ENCODE measurements around the gene DLD.
A peak's percentile ranks its signal among the peaks of the same experiment; 100 is the strongest.
"Not testable (repeated sequence)": the region's sequence is repeated elsewhere in the genome, so short reads cannot be mapped to it uniquely, and the experiment has no call there.

DLD gene, protein sequence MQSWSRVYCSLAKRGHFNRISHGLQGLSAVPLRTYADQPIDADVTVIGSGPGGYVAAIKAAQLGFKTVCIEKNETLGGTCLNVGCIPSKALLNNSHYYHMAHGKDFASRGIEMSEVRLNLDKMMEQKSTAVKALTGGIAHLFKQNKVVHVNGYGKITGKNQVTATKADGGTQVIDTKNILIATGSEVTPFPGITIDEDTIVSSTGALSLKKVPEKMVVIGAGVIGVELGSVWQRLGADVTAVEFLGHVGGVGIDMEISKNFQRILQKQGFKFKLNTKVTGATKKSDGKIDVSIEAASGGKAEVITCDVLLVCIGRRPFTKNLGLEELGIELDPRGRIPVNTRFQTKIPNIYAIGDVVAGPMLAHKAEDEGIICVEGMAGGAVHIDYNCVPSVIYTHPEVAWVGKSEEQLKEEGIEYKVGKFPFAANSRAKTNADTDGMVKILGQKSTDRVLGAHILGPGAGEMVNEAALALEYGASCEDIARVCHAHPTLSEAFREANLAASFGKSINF

DNA sequence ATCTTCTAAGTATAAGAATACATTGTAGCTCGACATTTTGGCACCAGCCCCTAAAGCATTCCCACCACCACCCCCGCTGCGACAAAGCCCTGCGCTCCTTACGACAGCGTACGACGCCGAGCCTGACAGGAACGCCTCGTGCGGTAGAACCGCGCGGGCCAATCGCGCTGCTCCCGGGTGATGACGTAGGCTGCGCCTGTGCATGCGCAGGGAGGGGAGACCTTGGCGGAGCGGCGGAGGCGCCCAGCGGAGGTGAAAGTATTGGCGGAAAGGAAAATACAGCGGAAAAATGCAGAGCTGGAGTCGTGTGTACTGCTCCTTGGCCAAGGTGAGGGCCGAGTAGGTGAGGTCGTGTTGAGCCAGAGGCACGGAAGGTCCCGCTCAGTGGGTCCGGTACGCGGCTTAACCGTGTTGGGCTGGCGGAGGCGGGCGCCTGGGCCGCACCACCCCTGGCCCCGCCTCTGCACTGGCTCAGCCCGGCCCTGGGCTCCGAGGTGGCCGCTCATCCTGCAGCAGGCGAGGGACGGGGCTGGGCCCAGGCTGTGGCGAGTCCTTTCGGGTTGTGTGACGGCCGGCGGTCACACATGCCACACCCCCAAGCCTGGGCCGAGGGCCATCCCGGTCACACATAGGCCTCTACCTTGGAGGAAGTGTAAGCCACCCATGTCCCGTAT is at the start of gene DLD:
Gene DLD, plus strand, starts transcription at position 222 of the 674 bp plus-strand sequence. Its CDS starts 68 bp downstream, at position 290.
- Histone ChIP-seq H3K4me1 (ENCODE audit: control insufficient read depth in 1 of 2, insufficient read depth in 2 of 2, low read length in 2 of 2) (peaks cover 28 to 30% of the 10 kb centered on the region in 2 donors), H3K9ac (ENCODE audit: low read depth in 1 of 2, low read length in 2 of 2) (peak within 1 kb of the TSS; percentile 77 to 99), H3K9me3 (ENCODE audit: control insufficient read depth in 1 of 2, low read length in 2 of 2) (no peaks in the 10 kb centered on the region), H3K27me3 (ENCODE audit: control insufficient read depth in 1 of 2, insufficient read depth in 2 of 2, low read length in 2 of 2) (no peaks in the 10 kb centered on the region), H3K4me3 (ENCODE audit: low read depth in 1 of 2, low read length in 2 of 2) (peak within 1 kb of the TSS; percentile 80 to 99), H3K27ac (ENCODE audit: low read depth, low read length) (peak within 1 kb of the TSS; percentile 94), H3K36me3 (ENCODE audit: control insufficient read depth in 1 of 2, insufficient read depth in 2 of 2, low read length in 2 of 2) (peaks cover 10 to 28% of the 10 kb centered on the region in 2 donors)

DNA sequence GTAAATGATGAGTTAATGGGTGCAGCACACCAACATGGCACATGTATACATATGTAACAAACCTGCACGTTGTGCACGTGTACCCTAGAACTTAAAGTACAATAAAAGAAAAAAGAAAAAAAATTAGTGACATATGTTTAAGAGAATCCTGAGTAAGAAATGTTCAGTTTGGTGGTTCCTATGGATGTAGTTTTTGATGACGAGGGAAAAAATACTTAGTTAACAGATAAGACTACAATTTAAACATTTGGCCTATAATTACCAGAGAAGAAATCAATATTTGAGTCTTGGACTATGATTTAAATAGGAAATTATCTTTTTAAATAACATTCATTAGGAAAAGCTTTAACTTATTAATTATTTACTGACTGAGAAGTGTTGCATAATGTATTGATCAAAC is 48.8 kb upstream of the DLD start:
- Histone ChIP-seq H3K27me3 (ENCODE audit: control insufficient read depth in 1 of 2, insufficient read depth in 2 of 2, low read length in 2 of 2) (no peaks in the 10 kb centered on the region), H3K9me3 (ENCODE audit: control insufficient read depth in 1 of 2, low read length in 2 of 2) (no peaks in the 10 kb centered on the region), H3K4me3 (ENCODE audit: low read depth in 1 of 2, low read length in 2 of 2) (no peak overlapping the region), H3K9ac (ENCODE audit: low read depth in 1 of 2, low read length in 2 of 2) (no peak overlapping the region), H3K4me1 (ENCODE audit: control insufficient read depth in 1 of 2, insufficient read depth in 2 of 2, low read length in 2 of 2) (peaks cover 20 to 45% of the 10 kb centered on the region in 2 donors), H3K36me3 (ENCODE audit: control insufficient read depth in 1 of 2, insufficient read depth in 2 of 2, low read length in 2 of 2) (no peaks in the 10 kb centered on the region), H3K27ac (ENCODE audit: low read depth, low read length) (no peak overlapping the region)

DNA sequence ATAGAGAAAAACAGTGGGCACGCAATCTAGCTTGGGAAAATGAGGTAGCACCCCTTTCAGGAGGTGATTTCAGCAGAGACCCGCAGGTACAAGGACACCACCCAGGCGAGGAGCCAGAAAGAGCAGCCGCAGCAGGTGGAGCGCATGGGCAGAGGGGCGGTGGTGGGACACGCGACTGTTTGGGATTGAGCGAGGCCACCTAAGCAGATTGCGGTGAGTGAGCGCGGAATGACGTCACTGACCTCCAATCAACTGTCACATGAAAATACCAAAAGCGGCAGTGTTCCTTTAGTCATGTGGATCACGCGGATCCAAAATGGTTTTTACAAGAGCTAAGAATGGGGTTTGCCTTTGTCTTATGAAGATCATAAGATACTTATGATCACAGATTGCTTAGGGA is 47.8 kb upstream of the DLD start:
- no peak overlapping the region for H3K27ac ChIP-seq (ENCODE audit: low read depth, low read length)
- H3K36me3 ChIP-seq (ENCODE audit: control insufficient read depth in 1 of 2, insufficient read depth in 2 of 2, low read length in 2 of 2) = no peaks in the 10 kb centered on the region
- no peak overlapping the region for H3K4me3 ChIP-seq (ENCODE audit: low read depth in 1 of 2, low read length in 2 of 2)
- H3K9me3 ChIP-seq (ENCODE audit: control insufficient read depth in 1 of 2, low read length in 2 of 2) = no peaks in the 10 kb centered on the region
- H3K4me1 ChIP-seq (ENCODE audit: control insufficient read depth in 1 of 2, insufficient read depth in 2 of 2, low read length in 2 of 2) = peaks cover 10 to 35% of the 10 kb centered on the region in 2 donors
- no peak overlapping the region for H3K9ac ChIP-seq (ENCODE audit: low read depth in 1 of 2, low read length in 2 of 2)
- H3K27me3 ChIP-seq (ENCODE audit: control insufficient read depth in 1 of 2, insufficient read depth in 2 of 2, low read length in 2 of 2) = no peaks in the 10 kb centered on the region

DNA sequence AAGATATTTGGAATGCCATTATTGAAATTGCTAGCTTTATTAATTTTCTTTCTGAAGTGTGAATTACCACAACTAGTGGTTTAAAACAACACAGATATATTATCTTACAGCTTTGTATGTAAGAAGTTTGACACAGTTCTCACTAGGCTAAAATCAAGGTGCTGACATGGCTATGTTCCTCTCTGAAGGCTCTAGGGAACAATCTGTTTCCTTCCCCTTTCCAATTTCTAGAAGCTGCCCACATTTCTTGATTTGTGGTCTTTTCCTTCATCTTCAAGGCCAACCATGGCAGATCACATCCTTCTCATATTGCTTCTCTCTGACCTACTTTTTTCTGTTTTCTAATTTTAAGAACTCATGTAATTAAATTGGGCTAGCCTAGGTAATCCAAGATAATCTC is 44.7 kb upstream of the DLD start:
- no peak overlapping the region for H3K4me3 ChIP-seq (ENCODE audit: low read depth in 1 of 2, low read length in 2 of 2)
- H3K4me1 ChIP-seq (ENCODE audit: control insufficient read depth in 1 of 2, insufficient read depth in 2 of 2, low read length in 2 of 2) = peaks cover 15 to 29% of the 10 kb centered on the region in 2 donors
- no peaks in the 10 kb centered on the region for H3K9me3 ChIP-seq (ENCODE audit: control insufficient read depth in 1 of 2, low read length in 2 of 2)
- no peak overlapping the region for H3K27ac ChIP-seq (ENCODE audit: low read depth, low read length)
- no peaks in the 10 kb centered on the region for H3K36me3 ChIP-seq (ENCODE audit: control insufficient read depth in 1 of 2, insufficient read depth in 2 of 2, low read length in 2 of 2)
- H3K9ac ChIP-seq (ENCODE audit: low read depth in 1 of 2, low read length in 2 of 2) = no peak overlapping the region
- no peaks in the 10 kb centered on the region for H3K27me3 ChIP-seq (ENCODE audit: control insufficient read depth in 1 of 2, insufficient read depth in 2 of 2, low read length in 2 of 2)

DNA sequence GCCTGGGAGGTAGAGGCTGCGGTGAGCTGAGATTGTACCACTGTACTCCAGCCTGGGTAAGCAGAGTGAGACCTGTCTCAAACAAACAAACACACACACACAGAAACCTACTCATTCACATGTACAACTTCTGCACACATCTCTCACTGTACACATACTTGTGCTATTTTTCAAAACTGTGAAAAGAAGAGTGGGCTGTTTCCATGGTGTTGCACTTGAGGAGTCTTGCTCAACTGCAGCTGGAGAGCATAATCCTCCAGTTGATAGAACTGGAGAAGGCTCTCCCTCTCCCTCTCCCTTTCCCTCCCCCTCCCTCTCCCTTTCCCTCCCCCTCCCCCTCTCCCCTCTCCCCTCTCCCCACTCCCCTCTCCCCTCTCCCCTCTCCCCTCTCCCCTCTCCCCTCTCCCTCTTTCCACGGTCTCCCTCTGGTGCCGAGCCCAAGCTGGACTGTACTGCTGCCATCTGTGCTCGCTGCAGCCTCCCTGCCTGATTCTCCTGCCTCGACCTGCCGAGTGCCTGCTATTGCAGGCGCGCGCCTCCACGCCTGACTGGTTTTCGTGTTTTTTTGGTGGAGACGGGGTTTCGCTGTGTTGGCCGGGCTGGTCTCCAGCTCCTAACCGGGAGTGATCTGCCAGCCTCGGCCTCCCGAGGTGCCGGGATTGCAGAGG is 43.7 kb upstream of the DLD start:
- Histone ChIP-seq H3K27ac (ENCODE audit: low read depth, low read length) (no peak overlapping the region), H3K4me3 (ENCODE audit: low read depth in 1 of 2, low read length in 2 of 2) (no peak overlapping the region), H3K4me1 (ENCODE audit: control insufficient read depth in 1 of 2, insufficient read depth in 2 of 2, low read length in 2 of 2) (peaks cover 16 to 30% of the 10 kb centered on the region in 2 donors), H3K36me3 (ENCODE audit: control insufficient read depth in 1 of 2, insufficient read depth in 2 of 2, low read length in 2 of 2) (no peaks in the 10 kb centered on the region), H3K9me3 (ENCODE audit: control insufficient read depth in 1 of 2, low read length in 2 of 2) (no peaks in the 10 kb centered on the region), H3K27me3 (ENCODE audit: control insufficient read depth in 1 of 2, insufficient read depth in 2 of 2, low read length in 2 of 2) (no peaks in the 10 kb centered on the region), H3K9ac (ENCODE audit: low read depth in 1 of 2, low read length in 2 of 2) (no peak overlapping the region)

DNA sequence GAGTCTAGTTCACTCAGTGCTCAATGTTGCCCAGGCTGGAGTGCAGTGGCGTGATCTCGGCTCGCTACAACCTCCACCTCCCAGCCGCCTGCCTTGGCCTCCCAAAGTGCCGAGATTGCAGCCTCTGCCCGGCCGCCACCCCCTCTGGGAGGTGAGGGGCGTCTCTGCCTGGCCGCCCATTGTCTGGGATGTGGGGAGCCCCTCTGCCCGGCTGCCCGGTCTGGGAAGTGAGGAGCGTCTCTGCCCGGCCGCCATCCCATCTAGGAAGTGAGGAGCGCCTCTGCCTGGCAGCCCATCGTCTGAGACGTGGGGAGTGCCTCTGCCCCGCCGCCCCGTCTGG is 43.2 kb upstream of the DLD start:
- H3K27me3 ChIP-seq (ENCODE audit: control insufficient read depth in 1 of 2, insufficient read depth in 2 of 2, low read length in 2 of 2); H3K4me3 ChIP-seq (ENCODE audit: low read depth in 1 of 2, low read length in 2 of 2); H3K9ac ChIP-seq (ENCODE audit: low read depth in 1 of 2, low read length in 2 of 2); H3K27ac ChIP-seq (ENCODE audit: low read depth, low read length); H3K9me3 ChIP-seq (ENCODE audit: control insufficient read depth in 1 of 2, low read length in 2 of 2); H3K36me3 ChIP-seq (ENCODE audit: control insufficient read depth in 1 of 2, insufficient read depth in 2 of 2, low read length in 2 of 2): not testable (repeated sequence)
- H3K4me1 ChIP-seq (ENCODE audit: control insufficient read depth in 1 of 2, insufficient read depth in 2 of 2, low read length in 2 of 2) = peaks cover 16 to 26% of the 10 kb centered on the region in 2 donors

DNA sequence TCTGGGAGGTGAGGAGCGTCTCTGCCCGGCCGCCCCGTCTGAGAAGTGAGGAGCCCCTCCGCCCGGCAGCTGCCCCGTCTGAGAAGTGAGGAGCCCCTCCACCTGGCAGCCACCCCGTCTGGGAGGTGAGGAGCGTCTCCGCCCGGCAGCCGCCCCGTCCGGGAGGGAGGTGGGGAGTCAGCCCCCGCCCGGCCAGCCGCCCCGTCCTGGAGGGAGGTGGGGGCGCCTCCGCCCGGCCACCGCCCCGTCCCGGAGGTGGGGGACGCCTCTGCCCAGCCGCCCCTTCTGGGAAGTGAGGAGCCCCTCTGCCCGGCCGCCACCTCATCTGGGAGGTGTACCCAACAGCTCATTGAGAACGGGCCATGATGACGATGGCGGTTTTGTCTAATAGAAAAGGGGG is 42.8 kb upstream of the DLD start:
- not testable (repeated sequence) for H3K27ac ChIP-seq (ENCODE audit: low read depth, low read length); H3K27me3 ChIP-seq (ENCODE audit: control insufficient read depth in 1 of 2, insufficient read depth in 2 of 2, low read length in 2 of 2); H3K9ac ChIP-seq (ENCODE audit: low read depth in 1 of 2, low read length in 2 of 2); H3K4me3 ChIP-seq (ENCODE audit: low read depth in 1 of 2, low read length in 2 of 2); H3K36me3 ChIP-seq (ENCODE audit: control insufficient read depth in 1 of 2, insufficient read depth in 2 of 2, low read length in 2 of 2); H3K9me3 ChIP-seq (ENCODE audit: control insufficient read depth in 1 of 2, low read length in 2 of 2)
- peaks cover 16 to 22% of the 10 kb centered on the region in 2 donors for H3K4me1 ChIP-seq (ENCODE audit: control insufficient read depth in 1 of 2, insufficient read depth in 2 of 2, low read length in 2 of 2)

DNA sequence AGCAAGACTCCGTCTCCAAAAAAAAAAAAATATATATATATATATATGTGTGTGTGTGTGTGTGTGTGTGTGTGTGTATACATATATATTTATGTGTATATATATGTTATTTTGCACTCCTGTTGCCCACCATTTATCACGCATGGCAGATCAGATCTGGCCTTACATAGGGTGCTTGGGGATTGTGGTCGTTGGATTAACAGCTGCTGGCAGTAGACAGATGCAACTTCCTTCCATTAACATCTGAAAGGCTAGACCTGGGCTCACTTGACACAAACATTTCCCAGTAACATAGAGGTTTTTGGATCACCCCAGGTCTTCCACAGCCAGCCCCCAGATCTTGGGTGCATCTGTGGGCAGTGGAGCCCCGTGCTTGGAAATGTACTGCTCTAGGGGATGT is 40.8 kb upstream of the DLD start:
- Histone ChIP-seq H3K4me1 (ENCODE audit: control insufficient read depth in 1 of 2, insufficient read depth in 2 of 2, low read length in 2 of 2) (peaks cover 11 to 13% of the 10 kb centered on the region in 2 donors), H3K4me3 (ENCODE audit: low read depth in 1 of 2, low read length in 2 of 2) (no peak overlapping the region), H3K9ac (ENCODE audit: low read depth in 1 of 2, low read length in 2 of 2) (no peak overlapping the region), H3K27ac (ENCODE audit: low read depth, low read length) (peak overlapping the region; percentile 58), H3K27me3 (ENCODE audit: control insufficient read depth in 1 of 2, insufficient read depth in 2 of 2, low read length in 2 of 2) (no peaks in the 10 kb centered on the region), H3K36me3 (ENCODE audit: control insufficient read depth in 1 of 2, insufficient read depth in 2 of 2, low read length in 2 of 2) (no peaks in the 10 kb centered on the region), H3K9me3 (ENCODE audit: control insufficient read depth in 1 of 2, low read length in 2 of 2) (no peaks in the 10 kb centered on the region)

DNA sequence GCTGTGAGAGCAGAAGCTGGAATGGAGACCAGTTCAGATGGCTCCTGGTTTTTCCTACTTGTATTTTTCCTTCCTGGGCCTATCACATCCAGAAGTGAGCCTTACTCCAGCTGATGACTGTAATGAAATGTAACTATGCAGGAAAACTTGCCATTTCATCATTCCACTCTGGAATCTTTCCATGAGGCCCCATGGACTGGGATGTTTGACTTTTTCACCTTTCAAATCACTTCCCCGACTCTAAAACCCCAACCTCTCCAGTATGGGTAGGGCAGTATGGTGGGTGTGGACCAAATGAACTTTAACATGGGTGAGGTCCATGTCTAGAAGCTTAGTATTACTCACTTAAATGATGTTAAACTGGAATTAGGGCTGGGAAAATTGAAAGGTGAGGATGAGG is 40.3 kb upstream of the DLD start:
- H3K9ac ChIP-seq (ENCODE audit: low read depth in 1 of 2, low read length in 2 of 2) = no peak overlapping the region
- H3K4me1 ChIP-seq (ENCODE audit: control insufficient read depth in 1 of 2, insufficient read depth in 2 of 2, low read length in 2 of 2) = peaks cover 13 to 15% of the 10 kb centered on the region in 2 donors
- no peak overlapping the region for H3K4me3 ChIP-seq (ENCODE audit: low read depth in 1 of 2, low read length in 2 of 2)
- H3K36me3 ChIP-seq (ENCODE audit: control insufficient read depth in 1 of 2, insufficient read depth in 2 of 2, low read length in 2 of 2) = no peaks in the 10 kb centered on the region
- peak overlapping the region; percentile 58 for H3K27ac ChIP-seq (ENCODE audit: low read depth, low read length)
- H3K27me3 ChIP-seq (ENCODE audit: control insufficient read depth in 1 of 2, insufficient read depth in 2 of 2, low read length in 2 of 2) = no peaks in the 10 kb centered on the region
- no peaks in the 10 kb centered on the region for H3K9me3 ChIP-seq (ENCODE audit: control insufficient read depth in 1 of 2, low read length in 2 of 2)

DNA sequence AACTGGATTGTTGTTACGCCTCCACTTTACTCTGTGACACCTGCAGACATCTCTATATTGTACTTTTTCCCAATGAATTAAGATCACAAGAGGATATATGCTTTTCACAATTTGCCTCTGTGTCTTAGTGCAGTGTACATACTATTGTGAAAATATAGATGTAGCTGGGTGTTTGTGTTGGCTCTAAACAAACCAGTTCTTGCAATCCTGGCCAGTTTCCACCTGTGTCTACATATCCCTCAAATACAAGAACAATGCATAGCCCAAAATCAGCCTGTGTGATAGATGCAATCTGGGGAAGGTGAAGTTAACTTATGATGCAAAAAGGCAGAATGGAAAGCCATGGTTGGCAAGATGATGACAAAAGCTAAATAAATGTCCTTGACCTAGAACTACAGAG is 36.5 kb upstream of the DLD start:
- Histone ChIP-seq H3K4me3 (ENCODE audit: low read depth in 1 of 2, low read length in 2 of 2) (no peak overlapping the region), H3K9me3 (ENCODE audit: control insufficient read depth in 1 of 2, low read length in 2 of 2) (no peaks in the 10 kb centered on the region), H3K9ac (ENCODE audit: low read depth in 1 of 2, low read length in 2 of 2) (no peak overlapping the region), H3K27ac (ENCODE audit: low read depth, low read length) (no peak overlapping the region), H3K27me3 (ENCODE audit: control insufficient read depth in 1 of 2, insufficient read depth in 2 of 2, low read length in 2 of 2) (no peaks in the 10 kb centered on the region), H3K4me1 (ENCODE audit: control insufficient read depth in 1 of 2, insufficient read depth in 2 of 2, low read length in 2 of 2) (peaks cover 40 to 45% of the 10 kb centered on the region in 2 donors), H3K36me3 (ENCODE audit: control insufficient read depth in 1 of 2, insufficient read depth in 2 of 2, low read length in 2 of 2) (no peaks in the 10 kb centered on the region)

Data from duodenal mucosa (tissue), 2 donors.